Neural progenitor cell (in vitro differentiated cells): ENCODE data around the gene LGALS16.

Source experiments
- CTCF ChIP-seq: fragments of 200-600 bp; sonication (generic); IDR thresholded peaks from 2 replicates; pipeline ENCODE4 v1.5.1; 2017; ENCODE audit warnings: antibody characterized with exemption, mild to moderate bottlenecking
- EZH2 ChIP-seq: fragments of 200-600 bp; sonication (generic); IDR thresholded peaks from 2 replicates; pipeline ENCODE4 v1.6.1; 2017; ENCODE audit warnings: antibody characterized with exemption, mild to moderate bottlenecking, moderate library complexity
- EZH2phosphoT487 ChIP-seq: fragments of 200-600 bp; sonication (generic); IDR thresholded peaks from 2 replicates; pipeline ENCODE4 v1.6.1; 2017; ENCODE audit warnings: antibody characterized with exemption

GRCh38 chr19:39705578-39706188 lies 50.0 kb downstream of the LGALS16 start:
- TF ChIP-seq CTCF = no peak
- TF ChIP-seq EZH2 = no peak
- TF ChIP-seq EZH2phosphoT487 = no peak
